Left forelimb (tissue), 1 donor: ENCODE results near the gene FNDC3B.

Source experiments
- DNase-seq: peaks from one replicate; pipeline ENCODE4 v3.0.0-alpha.2; 2018; ENCODE audit warnings: low spot score

The FNDC3B gene

GRCh38 chr3:172189987-172190603, 150.7 kb downstream of the FNDC3B start:
- DNase-seq: no peak

GRCh38 chr3:172190980-172191379, 151.6 kb downstream of the FNDC3B start:
- DNase-seq: no peak

- no peak for DNase-seq
These were observed 152.3 kb downstream of the FNDC3B start for GRCh38 chr3:172191629-172192028.

GRCh38 chr3:172192830-172193415, 153.5 kb downstream of the FNDC3B start:
- no peak for DNase-seq

- DNase-seq: no peak
These were observed 154.1 kb downstream of the FNDC3B start for GRCh38 chr3:172193436-172193835.

GRCh38 chr3:172194702-172195406, 155.5 kb downstream of the FNDC3B start:
- DNase-seq: no peak

- DNase-seq: no peak
These were observed 156.0 kb downstream of the FNDC3B start for GRCh38 chr3:172195407-172195754.

- no peak for DNase-seq
These were observed 158.0 kb downstream of the FNDC3B start for GRCh38 chr3:172197344-172197743.

- no peak for DNase-seq
These were observed 159.1 kb downstream of the FNDC3B start for GRCh38 chr3:172198428-172198827.

- DNase-seq: no peak
These were observed 160.5 kb downstream of the FNDC3B start for GRCh38 chr3:172199850-172200369.

GRCh38 chr3:172201136-172201869, 161.9 kb downstream of the FNDC3B start:
- DNase-seq: peak; percentile 85

- no peak for DNase-seq
These were observed 162.5 kb downstream of the FNDC3B start for GRCh38 chr3:172201870-172202236.

- no peak for DNase-seq
These were observed 163.4 kb downstream of the FNDC3B start for GRCh38 chr3:172202797-172203196.

GRCh38 chr3:172203522-172204258, 164.3 kb downstream of the FNDC3B start:
- DNase-seq: no peak

- DNase-seq: no peak
These were observed 165.3 kb downstream of the FNDC3B start for GRCh38 chr3:172204716-172205115.

GRCh38 chr3:172208586-172209332, 169.4 kb downstream of the FNDC3B start:
- DNase-seq: no peak

GRCh38 chr3:172209333-172210321, 170.2 kb downstream of the FNDC3B start:
- no peak for DNase-seq

- DNase-seq: no peak
These were observed 171.0 kb downstream of the FNDC3B start for GRCh38 chr3:172210355-172210754.

GRCh38 chr3:172211123-172211522, 171.7 kb downstream of the FNDC3B start:
- no peak for DNase-seq

- no peak for DNase-seq
These were observed 173.8 kb downstream of the FNDC3B start for GRCh38 chr3:172213200-172213599.
